GM23248 (cell line): ENCODE results near the gene FAM219A.

Experiments
- EZH2 ChIP-seq: fragments of 200-600 bp; sonication (generic); IDR thresholded peaks from 2 replicates; pipeline ENCODE4 v1.6.1; 2018; ENCODE audit warnings: antibody characterized with exemption, mild to moderate bottlenecking; ENCODE audit not compliant: insufficient read depth, poor library complexity, severe bottlenecking
- EZH2phosphoT487 ChIP-seq: fragments of 200-600 bp; sonication (generic); IDR thresholded peaks from 2 replicates; pipeline ENCODE4 v1.6.1; 2018; ENCODE audit warnings: antibody characterized with exemption, moderate library complexity, mild to moderate bottlenecking, low read depth; ENCODE audit not compliant: insufficient read depth

DNA sequence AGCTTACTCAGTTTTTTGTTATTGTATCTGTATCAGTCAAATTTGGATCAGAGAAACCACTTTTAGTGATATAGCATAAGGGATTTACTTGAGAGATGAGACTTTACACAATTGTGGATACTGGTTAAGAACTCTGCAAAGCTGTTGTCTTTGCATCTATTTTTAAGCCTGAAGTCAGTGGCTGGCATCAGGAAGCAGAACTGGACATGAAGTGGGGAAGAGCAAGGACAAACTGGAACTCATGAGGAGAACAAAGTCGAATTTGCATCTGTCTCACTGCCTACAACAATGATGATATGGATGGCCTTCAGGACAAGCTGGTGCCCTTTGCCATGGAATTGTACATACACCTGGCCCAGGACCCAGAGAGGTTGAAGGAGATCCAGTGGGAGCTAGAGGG, 65.9 kb downstream of the FAM219A start:
- TF ChIP-seq EZH2 (no peak), EZH2phosphoT487 (no peak)
